ENCODE results near the gene B3GAT1.

B3GAT1 gene

GRCh38 chr11:134387501-134387900 is 24.5 kb downstream of the B3GAT1 start:
- H2AFZ ChIP-seq (ENCODE audit: low read depth, low read length), result no peak overlapping the region
- no peaks in the 10 kb centered on the region for H3K9me3 ChIP-seq (ENCODE audit: insufficient read depth, low read length)
- H4K20me1 ChIP-seq (ENCODE audit: insufficient read depth, low read length), result no peaks in the 10 kb centered on the region
- no peaks in the 10 kb centered on the region for H3K27me3 ChIP-seq (ENCODE audit: low read depth, low read length)
- no peak overlapping the region for H3K9ac ChIP-seq (ENCODE audit: low read length)
- H3K4me1 ChIP-seq (ENCODE audit: low read length), result no peaks in the 10 kb centered on the region
- no peak overlapping the region for H3K4me3 ChIP-seq (ENCODE audit: low read length)
- no peak overlapping the region for H3K4me2 ChIP-seq (ENCODE audit: low read length)
- H3K36me3 ChIP-seq (replicated peaks; ENCODE audit: low read depth, low read length), result no peaks in the 10 kb centered on the region
- H3K27ac ChIP-seq (ENCODE audit: low read length), result no peak overlapping the region
- TF ChIP-seq CTCF (IDR thresholded peaks at IDR 0.05; ENCODE audit: low read depth, low read length) (no peak), EZH2phosphoT487 (IDR thresholded peaks at IDR 0.05; ENCODE audit: low read depth) (no peak)
- H3K79me2 ChIP-seq (ENCODE audit: low read length), result no peaks in the 10 kb centered on the region

GRCh38 chr11:134386945-134387344 is 25.1 kb downstream of the B3GAT1 start:
- no peaks in the 10 kb centered on the region for H3K27me3 ChIP-seq (ENCODE audit: low read depth, low read length)
- H3K79me2 ChIP-seq (ENCODE audit: low read length), result no peaks in the 10 kb centered on the region
- H3K9me3 ChIP-seq (ENCODE audit: insufficient read depth, low read length), result no peaks in the 10 kb centered on the region
- no peaks in the 10 kb centered on the region for H3K4me1 ChIP-seq (ENCODE audit: low read length)
- TF ChIP-seq CTCF (IDR thresholded peaks at IDR 0.05; ENCODE audit: low read depth, low read length), result no peak
- TF ChIP-seq EZH2phosphoT487 (IDR thresholded peaks at IDR 0.05; ENCODE audit: low read depth), result no peak
- H3K36me3 ChIP-seq (replicated peaks; ENCODE audit: low read depth, low read length), result no peaks in the 10 kb centered on the region
- no peak overlapping the region for H2AFZ ChIP-seq (ENCODE audit: low read depth, low read length)
- no peak overlapping the region for H3K27ac ChIP-seq (ENCODE audit: low read length)
- no peak overlapping the region for H3K4me2 ChIP-seq (ENCODE audit: low read length)
- H4K20me1 ChIP-seq (ENCODE audit: insufficient read depth, low read length), result no peaks in the 10 kb centered on the region
- H3K4me3 ChIP-seq (ENCODE audit: low read length), result no peak overlapping the region
- H3K9ac ChIP-seq (ENCODE audit: low read length), result no peak overlapping the region

GRCh38 chr11:134385774-134386565 is 26.1 kb downstream of the B3GAT1 start:
- H3K9ac ChIP-seq (ENCODE audit: low read length), result no peak overlapping the region
- no peak overlapping the region for H3K27ac ChIP-seq (ENCODE audit: low read length)
- no peaks in the 10 kb centered on the region for H4K20me1 ChIP-seq (ENCODE audit: insufficient read depth, low read length)
- H3K4me2 ChIP-seq (ENCODE audit: low read length), result no peak overlapping the region
- H3K36me3 ChIP-seq (replicated peaks; ENCODE audit: low read depth, low read length), result no peaks in the 10 kb centered on the region
- no peaks in the 10 kb centered on the region for H3K27me3 ChIP-seq (ENCODE audit: low read depth, low read length)
- H2AFZ ChIP-seq (ENCODE audit: low read depth, low read length), result no peak overlapping the region
- no peaks in the 10 kb centered on the region for H3K79me2 ChIP-seq (ENCODE audit: low read length)
- no peak for TF ChIP-seq EZH2phosphoT487 (IDR thresholded peaks at IDR 0.05; ENCODE audit: low read depth)
- TF ChIP-seq CTCF (IDR thresholded peaks at IDR 0.05; ENCODE audit: low read depth, low read length), result no peak
- no peaks in the 10 kb centered on the region for H3K9me3 ChIP-seq (ENCODE audit: insufficient read depth, low read length)
- H3K4me1 ChIP-seq (ENCODE audit: low read length), result no peaks in the 10 kb centered on the region
- H3K4me3 ChIP-seq (ENCODE audit: low read length), result no peak overlapping the region

GRCh38 chr11:134385171-134385570 is 26.9 kb downstream of the B3GAT1 start:
- no peaks in the 10 kb centered on the region for H3K9me3 ChIP-seq (ENCODE audit: insufficient read depth, low read length)
- H2AFZ ChIP-seq (ENCODE audit: low read depth, low read length), result no peak overlapping the region
- no peaks in the 10 kb centered on the region for H3K27me3 ChIP-seq (ENCODE audit: low read depth, low read length)
- no peak overlapping the region for H3K27ac ChIP-seq (ENCODE audit: low read length)
- H3K79me2 ChIP-seq (ENCODE audit: low read length), result no peaks in the 10 kb centered on the region
- no peak overlapping the region for H3K4me3 ChIP-seq (ENCODE audit: low read length)
- no peaks in the 10 kb centered on the region for H3K4me1 ChIP-seq (ENCODE audit: low read length)
- no peak for TF ChIP-seq EZH2phosphoT487 (IDR thresholded peaks at IDR 0.05; ENCODE audit: low read depth)
- no peak for TF ChIP-seq CTCF (IDR thresholded peaks at IDR 0.05; ENCODE audit: low read depth, low read length)
- H3K9ac ChIP-seq (ENCODE audit: low read length), result no peak overlapping the region
- H3K36me3 ChIP-seq (replicated peaks; ENCODE audit: low read depth, low read length), result no peaks in the 10 kb centered on the region
- H3K4me2 ChIP-seq (ENCODE audit: low read length), result no peak overlapping the region
- H4K20me1 ChIP-seq (ENCODE audit: insufficient read depth, low read length), result no peaks in the 10 kb centered on the region

Measured in OCI-LY3 (cell line).